GM18909 (cell line): ENCODE measurements around the gene STX17.
"Not testable (repeated sequence)": the region's sequence is repeated elsewhere in the genome, so short reads cannot be mapped to it uniquely, and the experiment has no call there.

ENCODE experiments used
- ATAC-seq: cut with Tn5 transposase; IDR thresholded peaks from one replicate; pipeline ENCODE4 v1.9.1; 2021; ENCODE audit warnings: mild to moderate bottlenecking; ENCODE audit not compliant: unreplicated experiment, poor library complexity

STX17 gene

GRCh38 chr9:99966001-99966400, 59.5 kb downstream of the STX17 start:
- ATAC-seq, result no peak

GRCh38 chr9:99966716-99967115, 60.3 kb downstream of the STX17 start:
- no peak for ATAC-seq

DNA sequence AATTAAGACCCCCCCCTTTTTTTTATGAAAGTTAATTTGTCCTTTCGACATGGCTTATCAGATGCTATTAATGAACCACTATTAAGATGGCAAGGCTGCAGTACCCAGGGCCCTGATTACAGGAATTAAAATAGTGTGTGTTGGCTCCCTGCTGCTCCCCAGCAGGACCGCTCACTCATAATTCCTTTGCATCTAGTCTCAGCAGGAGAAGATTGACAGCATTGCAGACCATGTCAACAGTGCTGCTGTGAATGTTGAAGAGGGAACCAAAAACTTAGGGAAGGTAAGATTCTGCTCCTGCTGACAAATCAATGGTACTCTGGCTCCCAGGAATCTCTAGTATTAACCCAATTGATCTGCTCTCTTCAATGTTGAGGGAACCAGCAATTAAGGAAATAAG, 61.0 kb downstream of the STX17 start:
- ATAC-seq, result no peak

- ATAC-seq, result no peak
These were observed 64.0 kb downstream of the STX17 start for GRCh38 chr9:99970481-99970880.

GRCh38 chr9:99971410-99971809, 65.0 kb downstream of the STX17 start:
- no peak for ATAC-seq

DNA sequence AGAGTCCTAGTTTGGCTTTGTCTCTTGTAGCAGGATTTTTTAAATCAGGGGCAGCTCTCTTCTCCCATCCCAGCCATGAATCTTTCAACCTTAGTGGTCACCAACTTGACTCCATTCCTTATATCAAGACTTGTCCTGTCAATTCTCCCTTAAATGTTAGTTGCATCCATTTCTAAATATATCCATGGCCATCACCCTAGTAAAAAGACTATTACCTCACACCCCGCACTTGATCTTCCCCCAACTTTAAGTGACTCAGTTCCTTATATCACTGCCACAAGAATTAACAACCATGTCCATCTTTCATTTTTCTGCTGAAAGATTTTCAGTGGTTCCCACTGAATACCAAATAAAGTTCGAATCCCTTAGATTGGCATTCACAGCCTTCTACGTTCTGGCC, 67.0 kb downstream of the STX17 start:
- no peak for ATAC-seq

DNA sequence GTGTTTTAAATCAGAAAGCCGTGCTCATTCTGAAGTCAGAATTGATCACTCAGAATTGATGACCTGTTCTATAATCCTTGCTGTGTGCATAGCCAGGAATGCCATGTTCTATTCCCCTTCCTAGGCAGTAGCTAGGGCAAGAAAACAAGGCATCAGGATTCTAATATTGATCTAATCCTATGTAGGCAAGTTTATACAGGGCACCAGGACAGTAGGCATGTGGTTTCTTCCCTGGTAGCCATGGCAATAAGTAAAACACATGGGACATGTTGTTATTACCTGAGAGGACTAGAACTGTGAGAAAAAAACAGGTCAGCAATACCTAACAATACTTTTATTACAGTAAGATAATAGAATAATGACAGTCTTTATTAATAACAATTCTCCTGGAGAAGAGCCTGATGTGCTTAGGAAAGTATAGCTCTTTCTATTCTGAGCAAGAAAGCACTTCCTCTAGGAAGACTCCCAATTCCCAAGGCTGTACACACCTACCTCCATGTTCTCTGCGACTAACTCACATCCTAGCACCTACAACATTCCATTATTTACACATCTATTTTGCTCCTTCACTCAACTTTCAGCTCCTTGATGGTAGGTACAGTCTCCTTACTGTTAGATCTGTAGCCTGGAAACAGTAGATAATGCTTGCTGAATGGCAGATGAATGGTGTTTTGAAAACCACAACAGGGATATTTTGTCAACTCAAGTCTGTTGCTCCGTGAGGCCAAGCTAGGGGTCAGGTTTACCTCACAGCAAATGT, 70.8 kb downstream of the STX17 start:
- ATAC-seq, result no peak

GRCh38 chr9:99978221-99978620, 71.8 kb downstream of the STX17 start:
- ATAC-seq, result no peak

- no peak for ATAC-seq
These were observed 74.1 kb downstream of the STX17 start for GRCh38 chr9:99980598-99980997.

DNA sequence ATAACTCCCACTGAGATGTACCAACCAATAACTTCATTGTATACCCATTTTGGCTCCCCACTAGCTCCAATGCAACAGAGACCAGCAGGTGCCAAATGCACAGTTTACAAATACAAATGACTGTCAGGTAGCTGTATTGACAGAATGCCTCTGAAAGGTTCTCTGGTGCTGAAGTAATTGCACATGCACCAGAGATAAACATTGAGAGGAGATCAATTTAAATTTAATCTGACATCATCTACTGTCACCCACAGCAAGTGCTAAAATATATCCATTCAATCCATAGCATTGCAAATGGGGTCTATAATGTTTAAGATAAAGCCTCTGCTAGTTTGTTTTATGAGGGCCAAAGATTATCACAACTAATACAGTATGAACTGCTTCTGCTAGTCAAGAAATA, 80.2 kb downstream of the STX17 start:
- ATAC-seq, result no peak

GRCh38 chr9:99990508-99990907, 84.1 kb downstream of the STX17 start:
- ATAC-seq, result not testable (repeated sequence)

DNA sequence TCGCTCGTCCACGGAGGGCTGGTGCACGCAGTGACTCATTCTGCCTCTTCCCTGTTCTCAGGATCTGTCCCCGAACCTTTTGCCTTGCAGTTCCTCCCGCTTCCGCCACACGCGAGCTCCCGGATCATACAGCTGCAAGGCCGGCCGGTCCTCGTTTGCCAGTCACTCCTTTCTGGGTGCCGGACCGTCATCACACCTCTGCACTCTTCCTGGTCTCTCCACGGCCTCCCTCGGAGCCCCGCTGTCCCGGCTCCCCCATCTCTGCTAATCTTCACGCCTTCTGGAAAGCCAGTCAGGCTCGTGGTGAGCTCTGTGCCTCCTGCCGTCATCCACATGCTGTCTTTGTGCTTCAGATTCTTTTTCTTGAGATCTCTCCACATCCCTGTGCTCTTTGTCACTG, 91.8 kb downstream of the STX17 start:
- ATAC-seq, result no peak

DNA sequence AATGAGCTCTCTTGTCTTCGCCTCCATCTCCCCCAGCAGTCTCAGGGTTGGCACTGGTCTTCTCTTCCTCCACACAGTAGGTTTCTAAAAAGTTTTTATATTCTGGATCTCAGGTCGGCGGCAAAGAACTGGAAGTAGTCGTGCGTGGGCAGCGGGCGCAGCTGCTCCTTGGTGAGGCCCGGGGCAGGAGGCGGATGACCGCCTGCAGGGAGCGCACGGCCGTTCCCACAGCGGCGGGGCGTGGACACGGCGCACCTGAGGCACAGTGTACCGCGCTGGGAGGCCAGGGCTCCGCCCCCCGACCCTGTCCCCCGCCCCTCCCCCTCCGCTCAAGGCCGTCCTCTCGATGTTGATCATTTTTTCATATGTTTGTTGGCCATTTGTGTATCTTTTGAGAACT, 92.4 kb downstream of the STX17 start:
- no peak for ATAC-seq

DNA sequence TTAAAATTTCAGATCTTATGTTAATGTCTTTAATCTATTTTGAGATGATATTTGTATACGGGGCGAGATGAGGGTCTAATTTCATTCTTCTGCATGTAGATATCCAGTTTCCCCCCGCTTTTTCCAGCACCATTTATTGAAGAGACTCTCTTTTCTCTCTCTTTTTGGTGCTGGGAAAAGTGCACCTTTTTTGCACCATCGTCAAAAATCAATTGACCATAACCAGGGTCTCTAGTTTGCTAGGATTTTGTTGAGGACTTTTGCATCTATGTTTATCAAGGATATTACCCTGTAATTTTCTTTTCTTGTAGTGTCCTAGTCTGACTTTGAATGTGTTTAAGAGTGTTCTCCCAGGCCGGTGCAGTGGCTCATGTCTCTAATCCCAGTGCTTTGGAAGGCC, 93.3 kb downstream of the STX17 start:
- no peak for ATAC-seq

GRCh38 chr9:100011062-100011681, 104.7 kb downstream of the STX17 start:
- no peak for ATAC-seq

- no peak for ATAC-seq
These were observed 105.8 kb downstream of the STX17 start for GRCh38 chr9:100012279-100012678.

DNA sequence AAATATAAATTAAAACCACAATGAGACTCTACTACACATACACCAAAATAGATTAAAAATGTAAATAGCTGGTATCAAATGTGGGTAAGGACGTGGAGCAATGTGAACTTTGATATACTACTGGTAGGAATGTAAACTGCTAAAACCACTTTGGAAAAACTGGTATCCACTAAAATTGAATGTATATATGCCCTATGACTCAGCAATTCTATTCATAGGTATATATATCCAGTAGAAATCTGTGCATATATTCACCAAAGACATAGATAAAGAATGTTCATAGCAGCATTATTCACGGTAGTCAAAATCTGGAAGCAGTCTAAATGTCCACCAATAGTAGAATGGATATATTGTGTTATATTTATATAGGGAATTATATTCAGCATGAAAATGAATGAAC, 107.1 kb downstream of the STX17 start:
- ATAC-seq, result no peak

DNA sequence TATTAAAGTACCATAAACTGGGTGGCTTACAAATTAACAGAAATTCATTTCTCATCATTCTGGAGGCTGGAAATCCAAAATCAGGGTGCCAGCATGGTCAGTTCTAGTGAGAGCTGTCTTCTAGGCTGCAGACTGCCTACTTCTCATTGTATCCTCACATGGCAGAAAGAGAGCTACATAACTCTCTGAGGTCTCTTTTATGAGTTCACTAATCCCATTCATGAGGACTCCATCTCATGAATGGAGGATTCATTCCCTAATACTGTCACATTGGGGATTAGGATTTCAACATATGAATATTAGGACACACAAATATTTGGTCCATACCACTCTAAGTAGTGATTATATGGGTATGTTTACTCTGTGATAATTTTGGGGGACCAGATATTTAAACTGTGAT, 108.4 kb downstream of the STX17 start:
- ATAC-seq, result no peak

DNA sequence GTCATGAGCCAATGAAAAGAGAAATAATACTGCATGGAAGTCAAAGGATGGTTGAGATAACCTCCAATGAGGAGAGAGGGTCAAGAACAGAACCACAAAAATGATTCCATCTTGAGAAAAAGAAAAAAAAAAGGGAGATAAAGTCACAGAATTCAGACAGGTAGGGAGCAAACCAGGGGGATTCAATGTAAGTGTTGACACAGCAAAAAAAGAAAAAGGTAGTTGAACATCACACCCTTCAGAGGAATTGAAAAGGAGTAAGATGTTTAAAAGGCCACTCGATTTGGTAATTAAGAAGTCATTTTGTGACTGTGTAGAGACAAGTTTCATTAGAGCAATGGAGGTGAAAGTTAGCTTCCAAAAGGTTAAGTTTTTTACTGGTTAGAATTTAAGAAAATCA, 113.1 kb downstream of the STX17 start:
- ATAC-seq, result no peak
